ENCODE results near the gene MINDY1.

MINDY1 gene

GRCh38 chr1:151049458-151049857 lies 42.8 kb upstream of the MINDY1 start:
- peaks cover 2 to 18% (median 9%) of the 10 kb centered on the region in 4 experiments for H3K4me1 ChIP-seq (ENCODE audit: control extremely low read depth in 1 of 4, control insufficient read depth in 4 of 4, insufficient read depth in 4 of 4, low read length in 3 of 4)
- no peak overlapping the region for H3K4me3 ChIP-seq (ENCODE audit: control insufficient read depth in 1 of 7, extremely low read depth in 1 of 7, insufficient read depth in 4 of 7, low read depth in 2 of 7, low read length in 6 of 7)
- POLR2A ChIA-PET, result interaction anchor here (1.0 kb wide), 1 partner anchor 10 kb away, joined by 6 read pairs; the partner anchor contains the start of gene CDC42SE1
- no peak for DNase-seq
- no peaks in the 10 kb centered on the region for H3K27me3 ChIP-seq (replicated peaks in 2 of 5; ENCODE audit: control insufficient read depth in 4 of 5, insufficient read depth in 5 of 5, low read length in 4 of 5)
- CTCF ChIA-PET, result interaction anchor here (0.6 to 8.2 kb wide), 6 partner anchors 8 to 302 kb away, joined by 3 to 59 read pairs (median 4); partner anchors contain the start of genes BNIPL, CDC42SE1, MINDY1 and MLLT11
- no peaks in the 10 kb centered on the region for H3K9me3 ChIP-seq (ENCODE audit: control extremely low read depth in 1 of 5, control insufficient read depth in 4 of 5, insufficient read depth in 2 of 5, low read depth in 1 of 5, low read length in 4 of 5)
- no peak overlapping the region for H3K27ac ChIP-seq (ENCODE audit: insufficient read depth in 1 of 2, low read depth in 1 of 2, low read length in 2 of 2, poor library complexity in 1 of 2, severe bottlenecking in 2 of 2)
- 100% methylated on average over 4 of the region's 5 CpGs for WGBS (ENCODE audit: insufficient coverage)
- H3K36me3 ChIP-seq (ENCODE audit: control insufficient read depth in 4 of 4, insufficient read depth in 4 of 4, low read length in 3 of 4), result peaks cover 7 to 37% (median 25%) of the 10 kb centered on the region in 4 experiments

DNA sequence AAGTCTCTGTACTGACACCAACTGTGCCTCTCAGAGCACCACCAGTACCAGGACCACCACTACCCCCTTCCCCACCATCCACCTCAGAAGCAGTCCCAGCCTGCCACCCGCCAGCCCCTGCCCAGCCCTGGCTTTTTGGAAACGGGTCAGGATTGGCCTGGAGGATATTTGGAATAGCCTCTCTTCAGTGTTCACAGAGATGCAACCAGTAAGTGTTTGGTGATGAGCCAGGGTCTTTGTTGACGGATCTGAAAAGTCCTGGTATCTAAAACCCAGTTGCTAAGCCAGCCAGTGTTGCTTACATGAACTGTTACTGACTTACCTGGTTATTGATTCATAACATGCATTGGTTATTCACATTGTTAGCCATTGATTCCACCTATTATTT lies 41.9 kb upstream of the MINDY1 start:
- H3K27me3 ChIP-seq (replicated peaks in 2 of 5; ENCODE audit: control insufficient read depth in 4 of 5, insufficient read depth in 5 of 5, low read length in 4 of 5), result no peaks in the 10 kb centered on the region
- 30% methylated on average over 2 of the region's 3 CpGs for WGBS (ENCODE audit: insufficient coverage)
- H3K27ac ChIP-seq (ENCODE audit: insufficient read depth in 1 of 2, low read depth in 1 of 2, low read length in 2 of 2, poor library complexity in 1 of 2, severe bottlenecking in 2 of 2), result no peak overlapping the region
- H3K36me3 ChIP-seq (ENCODE audit: control insufficient read depth in 4 of 4, insufficient read depth in 4 of 4, low read length in 3 of 4), result peaks cover 3 to 31% (median 18%) of the 10 kb centered on the region in 4 experiments
- POLR2A ChIA-PET, result interaction anchor here (2.6 kb wide), 1 partner anchor 9 kb away, joined by 8 read pairs; no protein-coding TSS in a partner anchor
- CTCF ChIA-PET, result interaction anchor here (1.0 to 8.2 kb wide), 8 partner anchors 9 to 51 kb away, joined by 3 to 59 read pairs (median 6); partner anchors contain the start of genes BNIPL, CDC42SE1, MINDY1 and MLLT11
- peak in 1 of 3 donors; percentile 19 for DNase-seq
- no peaks in the 10 kb centered on the region for H3K9me3 ChIP-seq (ENCODE audit: control extremely low read depth in 1 of 5, control insufficient read depth in 4 of 5, insufficient read depth in 2 of 5, low read depth in 1 of 5, low read length in 4 of 5)
- H3K4me3 ChIP-seq (ENCODE audit: control insufficient read depth in 1 of 7, extremely low read depth in 1 of 7, insufficient read depth in 4 of 7, low read depth in 2 of 7, low read length in 6 of 7), result peak overlapping the region; percentile 23 to 92 (median 80)
- peaks cover 2 to 18% (median 9%) of the 10 kb centered on the region in 4 experiments for H3K4me1 ChIP-seq (ENCODE audit: control extremely low read depth in 1 of 4, control insufficient read depth in 4 of 4, insufficient read depth in 4 of 4, low read length in 3 of 4)

DNA sequence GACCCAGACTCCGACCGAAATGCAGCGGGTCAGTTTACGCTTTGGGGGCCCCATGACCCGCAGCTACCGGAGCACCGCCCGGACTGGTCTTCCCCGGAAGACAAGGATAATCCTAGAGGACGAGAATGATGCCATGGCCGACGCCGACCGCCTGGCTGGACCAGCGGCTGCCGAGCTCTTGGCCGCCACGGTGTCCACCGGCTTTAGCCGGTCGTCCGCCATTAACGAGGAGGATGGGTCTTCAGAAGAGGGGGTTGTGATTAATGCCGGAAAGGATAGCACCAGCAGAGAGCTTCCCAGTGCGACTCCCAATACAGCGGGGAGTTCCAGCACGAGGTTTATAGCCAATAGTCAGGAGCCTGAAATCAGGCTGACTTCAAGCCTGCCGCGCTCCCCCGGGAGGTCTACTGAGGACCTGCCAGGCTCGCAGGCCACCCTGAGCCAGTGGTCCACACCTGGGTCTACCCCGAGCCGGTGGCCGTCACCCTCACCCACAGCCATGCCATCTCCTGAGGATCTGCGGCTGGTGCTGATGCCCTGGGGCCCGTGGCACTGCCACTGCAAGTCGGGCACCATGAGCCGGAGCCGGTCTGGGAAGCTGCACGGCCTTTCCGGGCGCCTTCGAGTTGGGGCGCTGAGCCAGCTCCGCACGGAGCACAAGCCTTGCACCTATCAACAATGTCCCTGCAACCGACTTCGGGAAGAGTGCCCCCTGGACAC lies 41.4 kb upstream of the MINDY1 start:
- Histone ChIP-seq H3K36me3 (ENCODE audit: control insufficient read depth in 4 of 4, insufficient read depth in 4 of 4, low read length in 3 of 4) (peaks cover 3 to 26% (median 12%) of the 10 kb centered on the region in 4 experiments), H3K27me3 (replicated peaks in 2 of 5; ENCODE audit: control insufficient read depth in 4 of 5, insufficient read depth in 5 of 5, low read length in 4 of 5) (no peaks in the 10 kb centered on the region), H3K4me3 (ENCODE audit: control insufficient read depth in 1 of 7, extremely low read depth in 1 of 7, insufficient read depth in 4 of 7, low read depth in 2 of 7, low read length in 6 of 7) (peak overlapping the region; percentile 56 to 92 (median 80)), H3K4me1 (ENCODE audit: control extremely low read depth in 1 of 4, control insufficient read depth in 4 of 4, insufficient read depth in 4 of 4, low read length in 3 of 4) (peaks cover 2 to 18% (median 9%) of the 10 kb centered on the region in 4 experiments), H3K9me3 (ENCODE audit: control extremely low read depth in 1 of 5, control insufficient read depth in 4 of 5, insufficient read depth in 2 of 5, low read depth in 1 of 5, low read length in 4 of 5) (no peaks in the 10 kb centered on the region), H3K27ac (ENCODE audit: insufficient read depth in 1 of 2, low read depth in 1 of 2, low read length in 2 of 2, poor library complexity in 1 of 2, severe bottlenecking in 2 of 2) (peak overlapping the region in 1 of 2 experiments; percentile 49)
- ChIA-PET POLR2A (interaction anchor here (2.6 kb wide), 1 partner anchor 10 kb away, joined by 8 read pairs; no protein-coding TSS in a partner anchor), CTCF (interaction anchor here (0.5 to 8.2 kb wide), 10 partner anchors 10 to 106 kb away, joined by 3 to 59 read pairs (median 5); partner anchors contain the start of genes BNIPL, CDC42SE1, MINDY1 and MLLT11)
- WGBS (ENCODE audit: insufficient coverage), result under 1% methylated on average over 41 of the region's 48 CpGs
- DNase-seq, result peak; percentile 72 to 87 (median 85)

- Histone ChIP-seq H3K36me3 (ENCODE audit: control insufficient read depth in 4 of 4, insufficient read depth in 4 of 4, low read length in 3 of 4) (peaks cover 2 to 20% (median 8%) of the 10 kb centered on the region in 4 experiments), H3K27me3 (replicated peaks in 2 of 5; ENCODE audit: control insufficient read depth in 4 of 5, insufficient read depth in 5 of 5, low read length in 4 of 5) (no peaks in the 10 kb centered on the region), H3K4me3 (ENCODE audit: control insufficient read depth in 1 of 7, extremely low read depth in 1 of 7, insufficient read depth in 4 of 7, low read depth in 2 of 7, low read length in 6 of 7) (peak within 1 kb of the TSS; percentile 56 to 92 (median 80)), H3K4me1 (ENCODE audit: control extremely low read depth in 1 of 4, control insufficient read depth in 4 of 4, insufficient read depth in 4 of 4, low read length in 3 of 4) (peaks cover 2 to 18% (median 9%) of the 10 kb centered on the region in 4 experiments), H3K9me3 (ENCODE audit: control extremely low read depth in 1 of 5, control insufficient read depth in 4 of 5, insufficient read depth in 2 of 5, low read depth in 1 of 5, low read length in 4 of 5) (no peaks in the 10 kb centered on the region), H3K27ac (ENCODE audit: insufficient read depth in 1 of 2, low read depth in 1 of 2, low read length in 2 of 2, poor library complexity in 1 of 2, severe bottlenecking in 2 of 2) (peak within 1 kb of the TSS in 1 of 2 experiments; percentile 49)
- ChIA-PET CTCF (interaction anchor here (0.5 to 8.2 kb wide), 8 partner anchors 10 to 107 kb away, joined by 3 to 59 read pairs (median 6); partner anchors contain the start of genes BNIPL, CDC42SE1 and MLLT11), POLR2A (interaction anchor here (0.6 to 2.6 kb wide), 2 partner anchors 11 to 65 kb away, joined by 7 to 8 read pairs; no protein-coding TSS in a partner anchor)
- WGBS (ENCODE audit: insufficient coverage), result 2% methylated on average over 10 of the region's 29 CpGs
- DNase-seq, result peak; percentile 54 to 57 (median 55)
Measured at GRCh38 chr1:151047591-151047924, 40.9 kb upstream of the MINDY1 start, which contains the start of gene C1orf56. Gene C1orf56, plus strand, starts transcription at chr1:151047751. Its CDS starts 97 bp downstream, at chr1:151047848.

DNA sequence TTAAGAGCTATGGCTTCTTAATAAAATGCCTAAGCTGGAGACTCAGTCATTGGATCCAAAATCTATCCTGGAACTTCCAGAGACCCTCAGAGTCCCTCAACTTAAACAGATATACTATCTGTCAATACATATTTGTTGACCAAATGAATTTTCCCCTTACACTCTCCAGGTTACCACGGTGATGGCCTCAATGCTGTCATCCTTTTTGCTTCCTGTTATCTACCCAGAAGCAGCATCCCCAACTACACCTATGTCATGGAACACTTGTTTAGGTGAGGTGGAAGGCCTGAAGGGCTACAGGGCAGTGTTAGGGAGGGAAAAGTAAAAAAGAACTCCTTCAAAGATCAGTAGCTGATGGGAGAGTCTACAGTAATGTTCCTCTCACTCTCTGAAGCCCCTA lies 36.5 kb upstream of the MINDY1 start:
- ChIA-PET POLR2A (no interaction called here), CTCF (interaction anchor here (1.0 to 8.2 kb wide), 7 partner anchors 9 to 100 kb away, joined by 3 to 59 read pairs (median 3); partner anchors contain the start of genes CDC42SE1 and MLLT11)
- Histone ChIP-seq H3K27me3 (replicated peaks in 2 of 5; ENCODE audit: control insufficient read depth in 4 of 5, insufficient read depth in 5 of 5, low read length in 4 of 5) (no peaks in the 10 kb centered on the region), H3K27ac (ENCODE audit: insufficient read depth in 1 of 2, low read depth in 1 of 2, low read length in 2 of 2, poor library complexity in 1 of 2, severe bottlenecking in 2 of 2) (no peak overlapping the region), H3K4me3 (ENCODE audit: control insufficient read depth in 1 of 7, extremely low read depth in 1 of 7, insufficient read depth in 4 of 7, low read depth in 2 of 7, low read length in 6 of 7) (no peak overlapping the region), H3K9me3 (ENCODE audit: control extremely low read depth in 1 of 5, control insufficient read depth in 4 of 5, insufficient read depth in 2 of 5, low read depth in 1 of 5, low read length in 4 of 5) (no peaks in the 10 kb centered on the region), H3K4me1 (ENCODE audit: control extremely low read depth in 1 of 4, control insufficient read depth in 4 of 4, insufficient read depth in 4 of 4, low read length in 3 of 4) (peaks cover 2 to 11% (median 6%) of the 10 kb centered on the region in 4 experiments), H3K36me3 (ENCODE audit: control insufficient read depth in 4 of 4, insufficient read depth in 4 of 4, low read length in 3 of 4) (no peaks in the 10 kb centered on the region)
- WGBS (ENCODE audit: insufficient coverage), result no CpG with 5 or more reads among the region's 1 CpG
- DNase-seq, result no peak

GRCh38 chr1:151039521-151039920 lies 32.8 kb upstream of the MINDY1 start:
- 97% methylated on average over 3 of the region's 3 CpGs for WGBS (ENCODE audit: insufficient coverage)
- ChIA-PET CTCF (interaction anchor here (0.6 to 3.5 kb wide), 4 partner anchors 7 to 38 kb away, joined by 3 to 15 read pairs (median 4); partner anchors contain the start of gene C1orf56), POLR2A (interaction anchor here (1.2 kb wide), 1 partner anchor 95 kb away, joined by 5 read pairs; no protein-coding TSS in a partner anchor)
- Histone ChIP-seq H3K27ac (ENCODE audit: insufficient read depth in 1 of 2, low read depth in 1 of 2, low read length in 2 of 2, poor library complexity in 1 of 2, severe bottlenecking in 2 of 2) (no peak overlapping the region), H3K27me3 (replicated peaks in 2 of 5; ENCODE audit: control insufficient read depth in 4 of 5, insufficient read depth in 5 of 5, low read length in 4 of 5) (no peaks in the 10 kb centered on the region), H3K36me3 (ENCODE audit: control insufficient read depth in 4 of 4, insufficient read depth in 4 of 4, low read length in 3 of 4) (peaks cover 2 to 13% (median 9%) of the 10 kb centered on the region in 4 experiments), H3K4me3 (ENCODE audit: control insufficient read depth in 1 of 7, extremely low read depth in 1 of 7, insufficient read depth in 4 of 7, low read depth in 2 of 7, low read length in 6 of 7) (no peak overlapping the region), H3K4me1 (ENCODE audit: control extremely low read depth in 1 of 4, control insufficient read depth in 4 of 4, insufficient read depth in 4 of 4, low read length in 3 of 4) (no peaks in the 10 kb centered on the region), H3K9me3 (ENCODE audit: control extremely low read depth in 1 of 5, control insufficient read depth in 4 of 5, insufficient read depth in 2 of 5, low read depth in 1 of 5, low read length in 4 of 5) (no peaks in the 10 kb centered on the region)
- no peak for DNase-seq
